ENCODE measurements around the gene SIRT2.

DNA sequence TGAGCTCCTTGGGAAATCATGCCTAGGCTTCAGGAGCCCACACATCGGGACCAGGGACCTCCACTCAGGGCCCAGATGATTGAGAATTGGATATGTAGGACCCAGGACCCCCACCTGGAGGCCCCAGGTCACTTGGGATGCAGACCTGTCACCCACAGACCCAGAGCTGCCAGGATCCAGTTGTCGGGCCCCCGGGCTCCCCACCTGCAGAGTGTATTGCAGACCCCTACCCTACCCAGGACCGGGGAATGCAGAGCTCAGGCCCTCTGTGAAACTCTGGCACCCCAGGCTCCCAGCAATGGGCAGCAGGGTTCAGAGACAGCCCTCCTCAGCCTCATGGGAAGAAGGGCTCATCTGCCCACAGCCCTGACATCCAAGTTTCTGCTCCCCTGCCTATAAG is 6.2 kb upstream of the SIRT2 start:
- no peak for TF ChIP-seq GATA2 (IDR thresholded peaks at IDR 0.05; ENCODE audit: low read depth, low read length)
- TF ChIP-seq GATA3 (IDR thresholded peaks at IDR 0.05; ENCODE audit: low read depth, low read length): no peak
